HFF-Myc (cell line): ENCODE data around the gene USP17L10.
"Not testable (repeated sequence)": the region's sequence is repeated elsewhere in the genome, so short reads cannot be mapped to it uniquely, and the experiment has no call there.

Experiments
- DNase-seq: peaks from one replicate; pipeline ENCODE4 v3.0.0-alpha.2; 2011; ENCODE audit warnings: low read depth; ENCODE audit errors: extremely low read depth
- H3K4me3 ChIP-seq: replicated peaks from 2 replicates; pipeline ENCODE4 v1.5.1; 2011; ENCODE audit warnings: low read depth, mild to moderate bottlenecking, control low read depth, low read length

The USP17L10 gene, protein sequence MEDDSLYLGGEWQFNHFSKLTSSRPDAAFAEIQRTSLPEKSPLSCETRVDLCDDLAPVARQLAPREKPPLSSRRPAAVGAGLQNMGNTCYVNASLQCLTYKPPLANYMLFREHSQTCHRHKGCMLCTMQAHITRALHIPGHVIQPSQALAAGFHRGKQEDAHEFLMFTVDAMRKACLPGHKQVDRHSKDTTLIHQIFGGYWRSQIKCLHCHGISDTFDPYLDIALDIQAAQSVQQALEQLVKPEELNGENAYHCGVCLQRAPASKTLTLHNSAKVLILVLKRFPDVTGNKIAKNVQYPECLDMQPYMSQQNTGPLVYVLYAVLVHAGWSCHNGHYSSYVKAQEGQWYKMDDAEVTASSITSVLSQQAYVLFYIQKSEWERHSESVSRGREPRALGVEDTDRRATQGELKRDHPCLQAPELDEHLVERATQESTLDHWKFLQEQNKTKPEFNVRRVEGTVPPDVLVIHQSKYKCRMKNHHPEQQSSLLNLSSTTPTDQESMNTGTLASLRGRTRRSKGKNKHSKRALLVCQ

DNA sequence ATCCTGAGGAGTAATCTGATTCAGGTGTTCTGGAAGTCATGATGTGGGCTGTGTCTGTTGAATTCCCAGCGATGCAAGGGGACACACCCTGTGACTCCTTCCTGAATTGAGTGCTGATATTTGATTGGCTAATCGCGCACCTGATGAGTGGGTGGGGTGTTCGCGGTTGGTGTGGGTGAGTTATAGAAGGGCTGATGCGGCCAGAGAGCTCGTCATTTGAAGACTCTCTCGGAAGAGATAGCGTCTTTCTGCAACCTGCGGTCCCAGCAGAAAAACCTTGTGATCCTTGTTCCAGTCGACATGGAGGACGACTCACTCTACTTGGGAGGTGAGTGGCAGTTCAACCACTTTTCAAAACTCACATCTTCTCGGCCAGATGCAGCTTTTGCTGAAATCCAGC is at the start of gene USP17L10:
Gene USP17L10, plus strand, starts transcription at position 301 of the 400 bp plus-strand sequence. Its CDS starts 0 bp downstream, at position 301.
- not testable (repeated sequence) for DNase-seq, H3K4me3 ChIP-seq

DNA sequence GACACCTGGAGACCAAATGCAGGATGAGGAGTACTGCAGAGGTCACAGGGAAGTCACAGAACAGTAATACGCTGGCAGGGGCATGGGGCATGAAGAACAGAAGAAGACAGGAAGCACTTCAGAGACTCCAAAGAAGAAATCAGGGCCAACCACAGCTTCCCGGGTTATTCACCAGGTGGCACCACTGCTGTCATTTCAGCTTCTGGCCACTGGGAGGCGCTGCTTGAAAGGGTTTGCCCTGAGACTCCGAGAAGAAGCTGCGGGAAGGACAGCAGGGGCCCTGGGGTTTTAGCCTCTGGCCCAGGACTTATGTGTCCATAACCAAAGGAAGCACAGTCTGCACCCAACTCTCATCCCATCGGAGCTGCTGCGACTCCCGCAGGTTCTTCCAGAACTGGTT is 44.5 kb upstream of the USP17L10 start:
- DNase-seq, H3K4me3 ChIP-seq: not testable (repeated sequence)

DNA sequence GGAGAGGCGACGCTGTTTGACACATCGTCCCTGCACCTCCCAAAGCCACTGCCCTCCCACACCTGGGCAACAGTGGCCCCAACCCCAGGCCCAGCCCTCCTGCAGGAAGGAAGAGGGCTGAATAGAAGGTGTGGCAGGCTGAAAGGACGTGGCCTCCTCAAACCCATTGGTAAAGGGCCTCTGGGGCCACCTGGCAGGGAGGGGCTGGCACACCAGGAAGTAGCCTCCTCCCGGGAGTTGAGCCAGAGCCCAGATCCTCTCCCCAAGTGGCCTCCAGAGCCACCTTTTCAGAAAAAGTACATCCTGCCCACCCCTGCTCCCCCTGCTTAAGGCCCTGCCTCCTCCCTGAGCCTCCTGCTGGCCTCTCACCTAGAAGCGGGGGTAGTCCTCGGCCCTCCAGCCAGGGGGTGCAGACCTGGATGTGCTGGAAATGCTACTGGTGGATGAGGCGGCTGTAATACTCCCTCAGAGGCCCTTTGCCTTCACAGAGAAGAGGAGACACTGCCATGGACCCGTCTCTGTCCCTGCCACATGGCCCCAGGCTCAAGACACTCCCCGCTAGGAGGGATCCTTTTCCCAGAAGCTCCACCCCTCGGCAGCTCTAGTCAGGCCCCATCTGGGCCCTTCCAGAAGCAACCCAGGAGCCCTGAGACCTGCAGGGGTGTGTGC is 40.5 kb upstream of the USP17L10 start, which contains the start of gene FAM90A26:
Gene FAM90A26, plus strand, starts transcription at position 619 of the 669 bp plus-strand sequence. CDS start 2,764 bp downstream, outside the sequence.
- not testable (repeated sequence) for DNase-seq, H3K4me3 ChIP-seq

DNA sequence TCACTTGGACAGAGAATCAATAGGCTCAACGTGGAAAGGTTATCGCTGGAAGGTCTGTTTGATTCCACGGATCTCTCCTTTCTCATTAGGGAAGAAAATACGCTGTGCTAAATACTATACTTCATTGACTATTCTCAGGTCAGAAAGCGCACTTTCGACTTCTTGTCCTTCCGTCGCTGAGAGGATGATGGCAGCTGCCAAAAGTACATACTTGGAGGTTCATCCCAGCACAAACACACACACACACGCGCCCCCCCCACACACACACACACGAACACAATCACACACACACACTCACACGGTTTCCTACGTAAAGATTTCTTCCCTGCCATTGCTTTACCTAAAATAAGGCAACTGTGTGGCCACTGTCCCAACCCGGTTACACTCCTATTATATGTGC is 4.2 kb downstream of the USP17L10 start:
- not testable (repeated sequence) for DNase-seq, H3K4me3 ChIP-seq

DNA sequence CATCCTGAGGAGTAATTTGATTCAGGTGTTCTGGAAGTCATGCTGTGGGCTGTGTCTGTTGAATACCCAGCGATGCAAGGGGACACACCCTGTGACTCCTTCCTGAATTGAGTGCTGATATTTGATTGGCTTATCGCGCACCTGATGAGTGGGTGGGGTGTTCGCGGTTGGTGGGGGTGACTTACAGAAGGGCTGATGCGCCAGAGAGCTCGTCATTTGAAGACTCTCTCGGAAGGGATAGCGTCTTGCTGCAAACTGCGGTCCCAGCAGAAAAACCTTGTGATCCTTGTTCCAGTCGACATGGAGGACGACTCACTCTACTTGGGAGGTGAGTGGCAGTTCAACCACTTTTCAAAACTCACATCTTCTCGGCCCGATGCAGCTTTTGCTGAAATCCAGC is 4.6 kb downstream of the USP17L10 start, which contains the start of gene USP17L11:
Gene USP17L11, plus strand, starts transcription at position 301 of the 400 bp plus-strand sequence. Its CDS starts 0 bp downstream, at position 301.
- H3K4me3 ChIP-seq, DNase-seq: not testable (repeated sequence)

DNA sequence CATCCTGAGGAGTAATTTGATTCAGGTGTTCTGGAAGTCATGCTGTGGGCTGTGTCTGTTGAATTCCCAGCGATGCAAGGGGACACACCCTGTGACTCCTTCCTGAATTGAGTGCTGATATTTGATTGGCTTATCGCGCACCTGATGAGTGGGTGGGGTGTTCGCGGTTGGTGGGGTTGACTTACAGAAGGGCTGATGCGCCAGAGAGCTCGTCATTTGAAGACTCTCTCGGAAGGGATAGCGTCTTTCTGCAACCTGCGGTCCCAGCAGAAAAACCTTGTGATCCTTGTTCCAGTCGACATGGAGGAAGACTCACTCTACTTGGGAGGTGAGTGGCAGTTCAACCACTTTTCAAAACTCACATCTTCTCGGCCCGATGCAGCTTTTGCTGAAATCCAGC is 9.4 kb downstream of the USP17L10 start, which contains the start of gene USP17L12:
Gene USP17L12, plus strand, starts transcription at position 301 of the 400 bp plus-strand sequence. Its CDS starts 0 bp downstream, at position 301.
- DNase-seq, H3K4me3 ChIP-seq: not testable (repeated sequence)

DNA sequence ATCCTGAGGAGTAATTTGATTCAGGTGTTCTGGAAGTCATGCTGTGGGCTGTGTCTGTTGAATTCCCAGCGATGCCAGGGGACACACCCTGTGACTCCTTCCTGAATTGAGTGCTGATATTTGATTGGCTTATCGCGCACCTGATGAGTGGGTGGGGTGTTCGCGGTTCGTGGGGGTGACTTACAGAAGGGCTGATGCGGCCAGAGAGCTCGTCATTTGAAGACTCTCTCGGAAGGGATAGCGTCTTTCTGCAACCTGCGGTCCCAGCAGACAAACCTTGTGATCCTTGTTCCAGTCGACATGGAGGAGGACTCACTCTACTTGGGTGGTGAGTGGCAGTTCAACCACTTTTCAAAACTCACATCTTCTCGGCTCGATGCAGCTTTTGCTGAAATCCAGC is 14.1 kb downstream of the USP17L10 start, which contains the start of gene USP17L13:
Gene USP17L13, plus strand, starts transcription at position 301 of the 400 bp plus-strand sequence. Its CDS starts 0 bp downstream, at position 301.
- DNase-seq = not testable (repeated sequence)

DNA sequence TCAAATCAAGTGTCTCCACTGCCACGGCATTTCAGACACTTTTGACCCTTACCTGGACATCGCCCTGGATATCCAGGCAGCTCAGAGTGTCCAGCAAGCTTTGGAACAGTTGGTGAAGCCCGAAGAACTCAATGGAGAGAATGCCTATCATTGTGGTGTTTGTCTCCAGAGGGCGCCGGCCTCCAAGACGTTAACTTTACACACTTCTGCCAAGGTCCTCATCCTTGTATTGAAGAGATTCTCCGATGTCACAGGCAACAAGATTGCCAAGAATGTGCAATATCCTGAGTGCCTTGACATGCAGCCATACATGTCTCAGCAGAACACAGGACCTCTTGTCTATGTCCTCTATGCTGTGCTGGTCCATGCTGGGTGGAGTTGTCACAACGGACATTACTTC is 19.8 kb downstream of the USP17L10 start:
- not testable (repeated sequence) for H3K4me3 ChIP-seq, DNase-seq

More for the DNA sequence above, 14.1 kb downstream of the USP17L10 start, which contains the start of gene USP17L13:
- H3K4me3 ChIP-seq = not testable (repeated sequence)

DNA sequence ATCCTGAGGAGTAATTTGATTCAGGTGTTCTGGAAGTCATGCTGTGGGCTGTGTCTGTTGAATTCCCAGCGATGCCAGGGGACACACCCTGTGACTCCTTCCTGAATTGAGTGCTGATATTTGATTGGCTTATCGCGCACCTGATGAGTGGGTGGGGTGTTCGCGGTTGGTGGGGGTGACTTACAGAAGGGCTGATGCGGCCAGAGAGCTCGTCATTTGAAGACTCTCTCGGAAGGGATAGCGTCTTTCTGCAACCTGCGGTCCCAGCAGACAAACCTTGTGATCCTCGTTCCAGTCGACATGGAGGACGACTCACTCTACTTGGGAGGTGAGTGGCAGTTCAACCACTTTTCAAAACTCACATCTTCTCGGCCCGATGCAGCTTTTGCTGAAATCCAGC is 23.6 kb downstream of the USP17L10 start, which contains the start of gene USP17L15:
Gene USP17L15, plus strand, starts transcription at position 301 of the 400 bp plus-strand sequence. Its CDS starts 0 bp downstream, at position 301.
- DNase-seq, H3K4me3 ChIP-seq: not testable (repeated sequence)

DNA sequence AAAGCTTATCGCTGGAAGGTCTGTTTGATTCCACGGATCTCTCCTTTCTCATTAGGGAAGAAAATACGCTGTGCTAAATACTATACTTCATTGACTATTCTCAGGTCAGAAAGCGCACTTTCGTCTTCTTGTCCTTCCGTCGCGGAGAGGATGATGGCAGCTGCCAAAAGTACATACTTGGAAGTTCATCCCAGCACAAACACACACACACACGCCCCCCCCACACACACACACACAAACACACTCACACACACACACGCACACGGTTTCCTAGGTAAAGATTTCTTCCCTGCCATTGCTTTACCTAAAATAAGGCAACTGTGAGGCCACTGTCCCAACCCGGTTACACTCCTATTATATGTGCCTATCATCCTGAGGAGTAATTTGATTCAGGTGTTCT is 28.0 kb downstream of the USP17L10 start:
- DNase-seq = not testable (repeated sequence)

DNA sequence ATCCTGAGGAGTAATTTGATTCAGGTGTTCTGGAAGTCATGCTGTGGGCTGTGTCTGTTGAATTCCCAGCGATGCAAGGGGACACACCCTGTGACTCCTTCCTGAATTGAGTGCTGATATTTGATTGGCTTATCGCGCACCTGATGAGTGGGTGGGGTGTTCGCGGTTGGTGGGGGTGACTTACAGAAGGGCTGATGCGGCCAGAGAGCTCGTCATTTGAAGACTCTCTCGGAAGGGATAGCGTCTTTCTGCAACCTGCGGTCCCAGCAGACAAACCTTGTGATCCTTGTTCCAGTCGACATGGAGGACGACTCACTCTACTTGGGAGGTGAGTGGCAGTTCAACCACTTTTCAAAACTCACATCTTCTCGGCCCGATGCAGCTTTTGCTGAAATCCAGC is 33.1 kb downstream of the USP17L10 start, which contains the start of gene USP17L17:
Gene USP17L17, plus strand, starts transcription at position 301 of the 400 bp plus-strand sequence. Its CDS starts 0 bp downstream, at position 301.
- not testable (repeated sequence) for DNase-seq, H3K4me3 ChIP-seq

More for the DNA sequence above, 28.0 kb downstream of the USP17L10 start:
- H3K4me3 ChIP-seq = not testable (repeated sequence)

DNA sequence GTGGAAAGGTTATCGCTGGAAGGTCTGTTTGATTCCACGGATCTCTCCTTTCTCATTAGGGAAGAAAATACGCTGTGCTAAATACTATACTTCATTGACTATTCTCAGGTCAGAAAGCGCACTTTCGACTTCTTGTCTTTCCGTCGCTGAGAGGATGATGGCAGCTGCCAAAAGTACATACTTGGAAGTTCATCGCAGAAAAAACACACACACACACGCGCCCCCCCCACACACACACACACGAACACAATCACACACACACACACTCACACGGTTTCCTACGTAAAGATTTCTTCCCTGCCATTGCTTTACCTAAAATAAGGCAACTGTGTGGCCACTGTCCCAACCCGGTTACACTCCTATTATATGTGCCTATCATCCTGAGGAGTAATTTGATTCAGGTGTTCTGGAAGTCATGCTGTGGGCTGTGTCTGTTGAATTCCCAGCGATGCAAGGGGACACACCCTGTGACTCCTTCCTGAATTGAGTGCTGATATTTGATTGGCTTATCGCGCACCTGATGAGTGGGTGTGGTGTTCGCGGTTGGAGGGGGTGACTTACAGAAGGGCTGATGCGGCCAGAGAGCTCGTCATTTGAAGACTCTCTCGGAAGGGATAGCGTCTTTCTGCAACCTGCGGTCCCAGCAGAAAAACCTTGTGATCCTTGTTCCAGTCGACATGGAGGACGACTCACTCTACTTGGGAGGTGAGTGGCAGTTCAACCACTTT is 37.7 kb downstream of the USP17L10 start, which contains the start of gene USP17L18:
Gene USP17L18, plus strand, starts transcription at position 678 of the 728 bp plus-strand sequence. Its CDS starts 0 bp downstream, at position 678.
- DNase-seq, H3K4me3 ChIP-seq: not testable (repeated sequence)

DNA sequence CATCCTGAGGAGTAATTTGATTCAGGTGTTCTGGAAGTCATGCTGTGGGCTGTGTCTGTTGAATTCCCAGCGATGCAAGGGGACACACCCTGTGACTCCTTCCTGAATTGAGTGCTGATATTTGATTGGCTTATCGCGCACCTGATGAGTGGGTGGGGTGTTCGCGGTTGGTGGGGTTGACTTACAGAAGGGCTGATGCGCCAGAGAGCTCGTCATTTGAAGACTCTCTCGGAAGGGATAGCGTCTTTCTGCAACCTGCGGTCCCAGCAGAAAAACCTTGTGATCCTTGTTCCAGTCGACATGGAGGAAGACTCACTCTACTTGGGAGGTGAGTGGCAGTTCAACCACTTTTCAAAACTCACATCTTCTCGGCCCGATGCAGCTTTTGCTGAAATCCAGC is 42.6 kb downstream of the USP17L10 start, which contains the start of gene USP17L19:
Gene USP17L19, plus strand, starts transcription at position 301 of the 400 bp plus-strand sequence. Its CDS starts 0 bp downstream, at position 301.
- DNase-seq = not testable (repeated sequence)

DNA sequence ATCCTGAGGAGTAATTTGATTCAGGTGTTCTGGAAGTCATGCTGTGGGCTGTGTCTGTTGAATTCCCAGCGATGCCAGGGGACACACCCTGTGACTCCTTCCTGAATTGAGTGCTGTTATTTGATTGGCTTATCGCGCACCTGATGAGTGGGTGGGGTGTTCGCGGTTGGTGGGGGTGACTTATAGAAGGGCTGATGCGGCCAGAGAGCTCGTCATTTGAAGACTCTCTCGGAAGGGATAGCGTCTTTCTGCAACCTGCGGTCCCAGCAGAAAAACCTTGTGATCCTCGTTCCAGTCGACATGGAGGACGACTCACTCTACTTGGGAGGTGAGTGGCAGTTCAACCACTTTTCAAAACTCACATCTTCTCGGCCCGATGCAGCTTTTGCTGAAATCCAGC is 47.4 kb downstream of the USP17L10 start, which contains the start of gene USP17L20:
Gene USP17L20, plus strand, starts transcription at position 301 of the 400 bp plus-strand sequence. Its CDS starts 0 bp downstream, at position 301.
- not testable (repeated sequence) for DNase-seq, H3K4me3 ChIP-seq

More for the DNA sequence above, 42.6 kb downstream of the USP17L10 start, which contains the start of gene USP17L19:
- not testable (repeated sequence) for H3K4me3 ChIP-seq
